Trophoblast cell (in vitro differentiated cells and primary cell): ENCODE measurements around the gene MCM7.
A peak's percentile ranks its signal among the peaks of the same experiment; 100 is the strongest.

Experiments
- DNase-seq, 2 donors: peaks; one replicate each; pipeline ENCODE4 v3.0.0-alpha.2; 2016
- H2AFZ ChIP-seq: 2 replicates; pipeline ENCODE4 v1.6.1; 2013; ENCODE audit warnings: low read length, moderate library complexity, mild to moderate bottlenecking; ENCODE audit not compliant: insufficient read depth, poor library complexity
- H2AK5ac ChIP-seq: 2 replicates; pipeline ENCODE4 v1.6.1; 2013; ENCODE audit warnings: mild to moderate bottlenecking, low read length
- H2BK120ac ChIP-seq: 2 replicates; pipeline ENCODE4 v1.6.1; 2013; ENCODE audit warnings: low read length, mild to moderate bottlenecking, moderate library complexity; ENCODE audit not compliant: insufficient read depth, poor library complexity
- H2BK12ac ChIP-seq: 2 replicates; pipeline ENCODE4 v1.6.1; 2013; ENCODE audit warnings: mild to moderate bottlenecking, low read length, moderate library complexity
- H2BK5ac ChIP-seq: 2 replicates; pipeline ENCODE4 v1.6.1; 2013; ENCODE audit warnings: low read length, low read depth, moderate library complexity, mild to moderate bottlenecking; ENCODE audit not compliant: poor library complexity
- H3K14ac ChIP-seq: 2 replicates; pipeline ENCODE4 v1.6.1; 2013; ENCODE audit warnings: mild to moderate bottlenecking, low read length
- H3K18ac ChIP-seq: 2 replicates; pipeline ENCODE4 v1.6.1; 2013; ENCODE audit warnings: mild to moderate bottlenecking, low read length
- H3K23ac ChIP-seq: 2 replicates; pipeline ENCODE4 v1.6.1; 2013; ENCODE audit warnings: low read length
- H3K27ac ChIP-seq: 2 replicates; pipeline ENCODE4 v1.5.1; 2013; ENCODE audit warnings: low read depth, mild to moderate bottlenecking, inconsistent platforms, low read length, moderate library complexity
- H3K27me3 ChIP-seq: 2 replicates; pipeline ENCODE4 v1.6.1; 2013; ENCODE audit warnings: inconsistent platforms, mild to moderate bottlenecking, low read length, moderate library complexity; ENCODE audit not compliant: insufficient read depth
- H3K36me3 ChIP-seq, 2 experiments: 1 replicate in 1 of 2; 2 replicates in 1 of 2; pipeline ENCODE4 v1.6.1; 2013; ENCODE audit warnings: low read length in 2 of 2, mild to moderate bottlenecking in 2 of 2, moderate library complexity in 1 of 2; ENCODE audit not compliant: insufficient read depth in 2 of 2, control insufficient read depth in 1 of 2
- H3K4ac ChIP-seq: 2 replicates; pipeline ENCODE4 v1.6.1; 2013; ENCODE audit warnings: low read depth, mild to moderate bottlenecking, low read length, moderate library complexity
- H3K4me1 ChIP-seq, 2 experiments: 1 replicate in 1 of 2; 2 replicates in 1 of 2; pipeline ENCODE4 v1.6.1; 2013; ENCODE audit warnings: low read length in 2 of 2, mild to moderate bottlenecking in 2 of 2, moderate library complexity in 1 of 2; ENCODE audit not compliant: insufficient read depth in 2 of 2, control insufficient read depth in 1 of 2
- H3K4me2 ChIP-seq: 2 replicates; pipeline ENCODE4 v1.6.1; 2013; ENCODE audit warnings: inconsistent platforms, mild to moderate bottlenecking, low read length, moderate library complexity
- H3K4me3 ChIP-seq: 2 replicates; pipeline ENCODE4 v1.5.1; 2013; ENCODE audit warnings: mild to moderate bottlenecking, low read depth, low read length, inconsistent platforms
- H3K79me1 ChIP-seq: one replicate; pipeline ENCODE4 v1.6.1; 2013; ENCODE audit warnings: low read length
- H3K79me2 ChIP-seq: 2 replicates; pipeline ENCODE4 v1.6.1; 2013; ENCODE audit warnings: low read length, mild to moderate bottlenecking; ENCODE audit not compliant: control insufficient read depth, insufficient read depth, poor library complexity
- H3K9ac ChIP-seq: 2 replicates; pipeline ENCODE4 v1.6.1; 2013; ENCODE audit warnings: mild to moderate bottlenecking, low read length
- H3K9me3 ChIP-seq: 2 replicates; pipeline ENCODE4 v1.6.1; 2013; ENCODE audit warnings: low read depth, mild to moderate bottlenecking, control low read depth, inconsistent platforms, low read length; ENCODE audit not compliant: insufficient read depth
- H4K12ac ChIP-seq: 2 replicates; pipeline ENCODE4 v1.6.1; 2013; ENCODE audit warnings: low read depth, mild to moderate bottlenecking, low read length, moderate library complexity
- H4K8ac ChIP-seq: 2 replicates; pipeline ENCODE4 v1.6.1; 2013; ENCODE audit warnings: low read depth, mild to moderate bottlenecking, low read length, moderate library complexity
- H4K91ac ChIP-seq: one replicate; pipeline ENCODE4 v1.6.1; 2013; ENCODE audit warnings: low read depth, mild to moderate bottlenecking, low read length, moderate library complexity
- WGBS: extraction: QIAGEN DNeasy Blood & Tissue Kit; methylation state at CpG from one replicate; pipeline ENCODE4 v1.1.7; 2013; ENCODE audit warnings: missing lambda C conversion rate; ENCODE audit not compliant: insufficient read length, insufficient coverage; ENCODE audit errors: extremely low coverage; 5-methylcytosine and 5-hydroxymethylcytosine counted together

The MCM7 gene

GRCh38 chr7:100091411-100092181, 9.6 kb downstream of the MCM7 start:
- no CpG with 5 or more reads among the region's 19 CpGs for WGBS
- Histone ChIP-seq H4K8ac (no peak overlapping the region), H2BK120ac (no peak overlapping the region), H3K4me3 (no peak overlapping the region), H3K27me3 (no peaks in the 10 kb centered on the region), H3K23ac (no peak overlapping the region), H3K27ac (no peak overlapping the region), H2AK5ac (no peak overlapping the region), H4K91ac (no peak overlapping the region), H3K79me2 (peaks cover 6% of the 10 kb centered on the region), H3K4me1 (peaks cover 9 to 15% of the 10 kb centered on the region in 2 experiments), H3K14ac (no peak overlapping the region), H3K79me1 (peaks cover 17% of the 10 kb centered on the region), H2BK5ac (no peak overlapping the region), H4K12ac (no peak overlapping the region), H3K4ac (no peak overlapping the region), H2AFZ (no peak overlapping the region), H2BK12ac (no peak overlapping the region), H3K36me3 (peaks cover 53 to 62% of the 10 kb centered on the region in 2 experiments), H3K9me3 (no peaks in the 10 kb centered on the region), H3K4me2 (no peak overlapping the region), H3K18ac (no peak overlapping the region), H3K9ac (no peak overlapping the region)
- peak in 1 of 2 donors; percentile 36 for DNase-seq

DNA sequence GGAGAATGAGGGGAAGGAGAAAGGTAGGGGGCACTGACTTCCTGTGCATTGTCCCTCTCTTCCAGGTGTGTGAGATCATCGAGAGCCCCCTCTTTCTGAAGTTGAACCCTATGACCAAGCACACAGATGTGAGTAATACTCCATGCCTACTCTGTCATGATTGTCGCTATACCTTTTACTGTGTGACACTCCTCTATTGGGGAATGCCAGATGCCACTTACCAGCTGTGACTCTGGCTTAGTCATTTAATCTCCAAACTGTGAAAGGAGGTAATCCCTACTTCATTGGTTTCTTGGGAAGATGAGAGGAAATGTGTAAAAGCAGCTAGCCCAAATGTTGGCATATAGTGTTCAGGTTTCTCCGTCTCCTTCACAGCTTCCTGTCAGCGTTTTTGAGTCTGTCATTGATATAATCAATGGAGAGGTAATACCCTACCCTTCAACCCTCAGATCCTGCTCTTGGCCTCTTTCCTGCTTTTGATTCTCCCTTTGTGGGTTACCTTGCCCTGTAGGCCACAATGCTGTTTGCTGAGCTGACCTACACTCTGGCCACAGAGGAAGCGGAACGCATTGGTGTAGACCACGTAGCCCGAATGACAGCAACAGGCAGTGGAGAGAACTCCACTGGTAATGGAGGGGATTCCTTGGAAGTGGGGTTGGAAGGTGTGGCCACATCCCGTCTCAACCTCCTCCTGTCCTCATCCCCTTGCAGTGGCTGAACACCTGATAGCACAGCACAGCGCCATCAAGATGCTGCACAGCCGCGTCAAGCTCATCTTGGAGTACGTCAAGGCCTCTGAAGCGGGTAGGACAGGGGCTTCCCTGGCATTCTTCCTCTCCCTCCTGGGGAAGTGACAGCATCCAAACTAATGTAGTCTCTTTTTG, 10.4 kb downstream of the MCM7 start:
- H3K14ac ChIP-seq = no peak overlapping the region
- H2BK5ac ChIP-seq = no peak overlapping the region
- H3K79me1 ChIP-seq = peaks cover 17% of the 10 kb centered on the region
- no peak overlapping the region for H2BK12ac ChIP-seq
- no peak overlapping the region for H4K12ac ChIP-seq
- H3K9me3 ChIP-seq = no peaks in the 10 kb centered on the region
- no peak overlapping the region for H3K27ac ChIP-seq
- H3K23ac ChIP-seq = peak overlapping the region; percentile 43
- no peak overlapping the region for H3K9ac ChIP-seq
- no peak overlapping the region for H3K4me2 ChIP-seq
- peaks cover 45 to 54% of the 10 kb centered on the region in 2 experiments for H3K36me3 ChIP-seq
- H4K91ac ChIP-seq = no peak overlapping the region
- H2AK5ac ChIP-seq = no peak overlapping the region
- no peak overlapping the region for H2BK120ac ChIP-seq
- H3K18ac ChIP-seq = no peak overlapping the region
- H2AFZ ChIP-seq = no peak overlapping the region
- no peaks in the 10 kb centered on the region for H3K27me3 ChIP-seq
- H3K79me2 ChIP-seq = peaks cover 6% of the 10 kb centered on the region
- no peak overlapping the region for H3K4ac ChIP-seq
- H4K8ac ChIP-seq = no peak overlapping the region
- no peak overlapping the region for H3K4me3 ChIP-seq
- no CpG with 5 or more reads among the region's 14 CpGs for WGBS
- no peak for DNase-seq
- H3K4me1 ChIP-seq = peaks cover 9 to 15% of the 10 kb centered on the region in 2 experiments

DNA sequence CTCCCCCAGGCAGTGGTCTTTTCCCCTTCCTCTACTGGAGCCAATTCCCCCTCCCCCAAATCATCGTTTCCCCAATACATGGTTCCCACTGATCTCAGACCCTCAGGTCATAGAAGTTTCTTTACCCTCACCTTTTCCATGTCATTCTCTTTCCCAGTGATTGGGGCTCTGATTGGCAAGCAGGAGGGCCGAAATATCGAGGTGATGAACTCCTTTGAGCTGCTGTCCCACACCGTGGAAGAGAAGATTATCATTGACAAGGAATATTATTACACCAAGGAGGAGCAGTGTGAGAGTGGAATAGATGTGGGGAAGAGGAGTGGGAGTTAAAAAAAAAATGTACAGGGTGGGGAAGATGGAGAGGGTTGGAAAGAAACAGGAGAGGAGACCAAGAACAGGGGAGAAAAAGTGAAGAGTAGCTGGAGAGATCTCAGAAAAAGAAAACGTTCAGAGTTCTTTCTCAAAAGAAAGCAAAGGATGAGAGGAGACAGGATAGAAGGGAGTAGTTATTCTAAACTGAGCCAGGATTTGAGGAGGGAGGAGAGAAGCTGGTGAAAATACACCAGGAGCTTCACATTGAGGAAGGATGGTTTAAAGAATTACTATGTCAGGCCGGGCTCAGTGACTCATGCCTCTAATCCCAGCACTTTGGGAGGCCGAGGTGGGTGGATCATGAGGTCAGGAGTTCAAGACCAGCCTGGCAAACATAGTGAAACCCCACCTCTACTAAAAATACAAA, 11.6 kb downstream of the MCM7 start:
- no peak overlapping the region for H2BK12ac ChIP-seq
- H3K27ac ChIP-seq = peak overlapping the region; percentile 34
- peaks cover 17% of the 10 kb centered on the region for H3K79me1 ChIP-seq
- peak overlapping the region; percentile 97 for H2AFZ ChIP-seq
- H2BK120ac ChIP-seq = no peak overlapping the region
- no CpG with 5 or more reads among the region's 7 CpGs for WGBS
- H3K18ac ChIP-seq = no peak overlapping the region
- H2AK5ac ChIP-seq = peak overlapping the region; percentile 42
- peak overlapping the region; percentile 92 for H3K4me2 ChIP-seq
- peaks cover 9 to 15% of the 10 kb centered on the region in 2 experiments for H3K4me1 ChIP-seq
- H4K12ac ChIP-seq = peak overlapping the region; percentile 72
- DNase-seq = no peak
- H3K4ac ChIP-seq = no peak overlapping the region
- peaks cover 6% of the 10 kb centered on the region for H3K79me2 ChIP-seq
- H3K9me3 ChIP-seq = no peaks in the 10 kb centered on the region
- H3K14ac ChIP-seq = peak overlapping the region; percentile 75
- H3K36me3 ChIP-seq = peaks cover 33 to 43% of the 10 kb centered on the region in 2 experiments
- peak overlapping the region; percentile 92 for H4K8ac ChIP-seq
- peak overlapping the region; percentile 92 for H3K9ac ChIP-seq
- peak overlapping the region; percentile 84 for H4K91ac ChIP-seq
- H3K27me3 ChIP-seq = no peaks in the 10 kb centered on the region
- peak overlapping the region; percentile 89 for H3K4me3 ChIP-seq
- peak overlapping the region; percentile 24 for H2BK5ac ChIP-seq
- no peak overlapping the region for H3K23ac ChIP-seq
